Measurements from ENCODE around the gene TBCE. TPM values are rescaled to one million over a fixed set of nuclear protein-coding genes. Genes with fewer than 3 reads are reported as not detected.

The TBCE gene
- total and polyA plus RNA-seq, 2 donors (not counting 1 experiment from before 2014, with no cell fraction given): 31.4 to 46.9 TPM

DNA sequence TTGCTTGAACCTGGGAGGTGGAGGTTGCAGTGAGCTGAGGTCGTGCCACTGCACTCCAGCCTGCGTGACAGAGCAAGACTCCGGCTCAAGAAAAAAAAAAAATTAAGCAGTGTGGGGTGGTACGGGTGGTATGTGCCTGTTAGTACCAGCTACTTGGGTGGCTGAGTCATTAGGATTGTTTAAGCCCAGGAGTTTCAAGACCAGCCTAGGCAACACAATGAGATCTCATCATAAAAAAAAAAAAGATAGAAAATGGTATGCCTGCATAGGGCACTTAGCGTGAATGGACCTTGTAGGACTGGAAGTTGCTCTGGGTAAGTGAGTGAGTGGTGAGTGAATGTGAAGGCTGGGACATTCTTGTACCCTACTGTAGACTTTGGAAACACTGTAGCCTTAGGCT lies 37.0 kb downstream of the TBCE start:
- Histone ChIP-seq H3K9ac (ENCODE audit: insufficient read depth, low read length) (no peak overlapping the region), H3K27ac (ENCODE audit: insufficient read depth, low read length) (no peak overlapping the region), H3K4me3 (replicated peaks in 1 of 4; ENCODE audit: control extremely low read depth in 1 of 4, insufficient read depth in 1 of 4, low read depth in 3 of 4, low read length in 4 of 4) (no peak overlapping the region), H3K27me3 (ENCODE audit: control insufficient read depth, insufficient read depth, low read length) (no peaks in the 10 kb centered on the region), H3K9me3 (ENCODE audit: control insufficient read depth, insufficient read depth, low read depth, low read length) (no peaks in the 10 kb centered on the region), H3K79me2 (ENCODE audit: control insufficient read depth, insufficient read depth, low read length) (peaks cover 5% of the 10 kb centered on the region), H4K20me1 (ENCODE audit: control insufficient read depth, extremely low read depth, insufficient read depth, low read length) (no peaks in the 10 kb centered on the region), H3K36me3 (ENCODE audit: control insufficient read depth, insufficient read depth, low read length) (no peaks in the 10 kb centered on the region), H3K4me1 (ENCODE audit: control insufficient read depth, extremely low read depth, insufficient read depth, low read length) (no peaks in the 10 kb centered on the region), H2AFZ (ENCODE audit: low read length) (no peak overlapping the region), H3K4me2 (ENCODE audit: extremely low read depth, insufficient read depth, low read length) (no peak overlapping the region)
- TF ChIP-seq EZH2 (IDR thresholded peaks at IDR 0.05; ENCODE audit: low read length, missing control alignments): no peak
- TF ChIP-seq, protein P1, sequence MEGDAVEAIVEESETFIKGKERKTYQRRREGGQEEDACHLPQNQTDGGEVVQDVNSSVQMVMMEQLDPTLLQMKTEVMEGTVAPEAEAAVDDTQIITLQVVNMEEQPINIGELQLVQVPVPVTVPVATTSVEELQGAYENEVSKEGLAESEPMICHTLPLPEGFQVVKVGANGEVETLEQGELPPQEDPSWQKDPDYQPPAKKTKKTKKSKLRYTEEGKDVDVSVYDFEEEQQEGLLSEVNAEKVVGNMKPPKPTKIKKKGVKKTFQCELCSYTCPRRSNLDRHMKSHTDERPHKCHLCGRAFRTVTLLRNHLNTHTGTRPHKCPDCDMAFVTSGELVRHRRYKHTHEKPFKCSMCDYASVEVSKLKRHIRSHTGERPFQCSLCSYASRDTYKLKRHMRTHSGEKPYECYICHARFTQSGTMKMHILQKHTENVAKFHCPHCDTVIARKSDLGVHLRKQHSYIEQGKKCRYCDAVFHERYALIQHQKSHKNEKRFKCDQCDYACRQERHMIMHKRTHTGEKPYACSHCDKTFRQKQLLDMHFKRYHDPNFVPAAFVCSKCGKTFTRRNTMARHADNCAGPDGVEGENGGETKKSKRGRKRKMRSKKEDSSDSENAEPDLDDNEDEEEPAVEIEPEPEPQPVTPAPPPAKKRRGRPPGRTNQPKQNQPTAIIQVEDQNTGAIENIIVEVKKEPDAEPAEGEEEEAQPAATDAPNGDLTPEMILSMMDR (conservative IDR thresholded peaks at IDR 0.05 in 1 of 2, IDR thresholded peaks at IDR 0.05 in 1 of 2; ENCODE audit: low read depth in 1 of 2, low read length in 2 of 2): no peak
- DNase-seq (ENCODE audit: low read depth in 2 of 2): peak in 1 of 2 donors; percentile 45

DNA sequence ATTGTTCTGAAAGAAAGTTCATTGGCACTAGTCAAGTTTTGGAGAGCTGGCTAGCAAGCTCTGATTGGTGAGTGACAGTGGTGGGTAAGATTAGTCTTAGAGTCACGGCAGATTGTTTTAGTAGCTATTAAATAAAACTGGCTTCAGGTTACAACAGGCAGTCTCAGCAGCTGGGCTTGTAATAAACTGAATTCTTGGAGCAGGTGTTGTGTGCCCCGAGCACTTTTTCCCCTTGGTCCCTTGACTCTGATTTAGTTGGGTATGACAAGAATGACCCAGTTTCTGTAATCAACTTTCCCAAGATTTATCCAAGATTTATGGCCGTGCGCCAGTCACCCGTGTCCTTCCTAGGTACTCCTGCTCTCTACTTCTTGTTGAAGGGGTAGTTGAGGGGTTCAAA lies 40.2 kb downstream of the TBCE start:
- no peaks in the 10 kb centered on the region for H3K9me3 ChIP-seq (ENCODE audit: control insufficient read depth, insufficient read depth, low read depth, low read length)
- H3K79me2 ChIP-seq (ENCODE audit: control insufficient read depth, insufficient read depth, low read length): no peaks in the 10 kb centered on the region
- no peak overlapping the region for H3K4me2 ChIP-seq (ENCODE audit: extremely low read depth, insufficient read depth, low read length)
- H3K4me1 ChIP-seq (ENCODE audit: control insufficient read depth, extremely low read depth, insufficient read depth, low read length): no peaks in the 10 kb centered on the region
- H3K4me3 ChIP-seq (replicated peaks in 1 of 4; ENCODE audit: control extremely low read depth in 1 of 4, insufficient read depth in 1 of 4, low read depth in 3 of 4, low read length in 4 of 4): no peak overlapping the region
- no peak overlapping the region for H2AFZ ChIP-seq (ENCODE audit: low read length)
- no peak for DNase-seq (ENCODE audit: low read depth in 2 of 2)
- no peaks in the 10 kb centered on the region for H3K36me3 ChIP-seq (ENCODE audit: control insufficient read depth, insufficient read depth, low read length)
- H3K9ac ChIP-seq (ENCODE audit: insufficient read depth, low read length): no peak overlapping the region
- no peaks in the 10 kb centered on the region for H3K27me3 ChIP-seq (ENCODE audit: control insufficient read depth, insufficient read depth, low read length)
- no peaks in the 10 kb centered on the region for H4K20me1 ChIP-seq (ENCODE audit: control insufficient read depth, extremely low read depth, insufficient read depth, low read length)
- TF ChIP-seq, protein P1 (conservative IDR thresholded peaks at IDR 0.05 in 1 of 2, IDR thresholded peaks at IDR 0.05 in 1 of 2; ENCODE audit: low read depth in 1 of 2, low read length in 2 of 2): no peak
- no peak for TF ChIP-seq EZH2 (IDR thresholded peaks at IDR 0.05; ENCODE audit: low read length, missing control alignments)
- no peak overlapping the region for H3K27ac ChIP-seq (ENCODE audit: insufficient read depth, low read length)

DNA sequence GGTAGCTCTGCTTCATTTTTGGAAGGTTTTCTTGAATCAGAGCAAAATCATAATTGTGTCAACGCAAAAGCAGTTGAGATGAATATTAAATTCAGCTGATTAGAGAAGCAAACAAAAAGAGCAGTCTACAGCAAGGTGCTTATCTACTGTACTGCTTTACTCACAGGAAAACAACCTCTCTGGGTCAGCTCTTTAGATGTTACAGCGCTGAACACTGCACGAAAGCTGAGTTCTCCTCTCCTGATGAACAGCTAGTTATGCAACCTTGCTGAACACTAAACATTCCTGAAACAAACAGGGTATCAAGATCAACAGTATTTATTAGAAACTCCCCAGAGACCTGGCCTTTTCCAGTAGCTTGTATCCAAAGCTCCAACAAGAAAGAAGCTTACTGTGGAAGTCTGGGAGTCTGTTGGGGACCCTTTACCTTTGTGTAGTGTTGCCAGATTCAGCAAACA lies 41.3 kb downstream of the TBCE start:
- H3K79me2 ChIP-seq (ENCODE audit: control insufficient read depth, insufficient read depth, low read length): no peaks in the 10 kb centered on the region
- no peaks in the 10 kb centered on the region for H3K36me3 ChIP-seq (ENCODE audit: control insufficient read depth, insufficient read depth, low read length)
- H3K27me3 ChIP-seq (ENCODE audit: control insufficient read depth, insufficient read depth, low read length): no peaks in the 10 kb centered on the region
- TF ChIP-seq, protein P1 (conservative IDR thresholded peaks at IDR 0.05 in 1 of 2, IDR thresholded peaks at IDR 0.05 in 1 of 2; ENCODE audit: low read depth in 1 of 2, low read length in 2 of 2): no peak
- TF ChIP-seq EZH2 (IDR thresholded peaks at IDR 0.05; ENCODE audit: low read length, missing control alignments): no peak
- no peak overlapping the region for H3K27ac ChIP-seq (ENCODE audit: insufficient read depth, low read length)
- no peaks in the 10 kb centered on the region for H3K4me1 ChIP-seq (ENCODE audit: control insufficient read depth, extremely low read depth, insufficient read depth, low read length)
- H3K4me3 ChIP-seq (replicated peaks in 1 of 4; ENCODE audit: control extremely low read depth in 1 of 4, insufficient read depth in 1 of 4, low read depth in 3 of 4, low read length in 4 of 4): no peak overlapping the region
- H3K9ac ChIP-seq (ENCODE audit: insufficient read depth, low read length): no peak overlapping the region
- DNase-seq (ENCODE audit: low read depth in 2 of 2): no peak
- H3K9me3 ChIP-seq (ENCODE audit: control insufficient read depth, insufficient read depth, low read depth, low read length): no peaks in the 10 kb centered on the region
- no peaks in the 10 kb centered on the region for H4K20me1 ChIP-seq (ENCODE audit: control insufficient read depth, extremely low read depth, insufficient read depth, low read length)
- H2AFZ ChIP-seq (ENCODE audit: low read length): no peak overlapping the region
- no peak overlapping the region for H3K4me2 ChIP-seq (ENCODE audit: extremely low read depth, insufficient read depth, low read length)
